Colonic mucosa (tissue), 4 donors: ENCODE measurements around the gene COA3. TPM values are rescaled to one million over a fixed set of nuclear protein-coding genes. Genes with fewer than 3 reads are reported as not detected.
"Not testable (repeated sequence)": the region's sequence is repeated elsewhere in the genome, so short reads cannot be mapped to it uniquely, and the experiment has no call there.

ENCODE experiments used
- DNase-seq: peaks from one replicate; pipeline ENCODE4 v3.0.0-alpha.2; 2020
- H3K27ac ChIP-seq: fragments of 200-600 bp; one replicate; pipeline ENCODE4 v1.8.0; 2021
- H3K27me3 ChIP-seq: fragments of 200-600 bp; one replicate; pipeline ENCODE4 v1.8.0; 2021
- H3K36me3 ChIP-seq: fragments of 200-600 bp; one replicate; pipeline ENCODE4 v1.8.0; 2021
- H3K4me1 ChIP-seq: fragments of 200-600 bp; one replicate; pipeline ENCODE4 v1.8.0; 2021; ENCODE audit warnings: mild to moderate bottlenecking
- H3K4me3 ChIP-seq: fragments of 200-600 bp; one replicate; pipeline ENCODE4 v1.8.0; 2021
- H3K9ac ChIP-seq, 2 donors: one replicate each; pipeline ENCODE4 v1.7.0; 2013; ENCODE audit warnings: control low read depth in 2 of 2, low read depth in 2 of 2, low read length in 2 of 2
- H3K9me3 ChIP-seq: fragments of 200-600 bp; one replicate; pipeline ENCODE4 v1.8.0; 2021
- intact Hi-C: fragments of 100-400 bp; cut with DNase I; formaldehyde crosslinking; loops from one replicate; pipeline ENCODE4 v1.14.1; 2022
- total RNA-seq, 2 donors: library from RNA; stranded (reverse); fragmentation: NEBNext Ultra II Directional in 1 of 2; extraction: Animal tissue kit (Norgen Biotek cat#: 25700) in 1 of 2; gene quantifications; one replicate each; pipeline ENCODE4 v1.2.1, GENCODE V29; 2021
- TF ChIP-seq, protein P1 (sequence below): fragments of 200-600 bp; IDR thresholded peaks from one replicate; pipeline ENCODE4 v1.8.0; 2022; ENCODE audit warnings: antibody characterized with exemption, mild to moderate bottlenecking
- donor health status: healthy.
- donor health status: DM: no; HTN: no; CAD: no.
- donor health status: DM: no; HTN: no; CAD: no.

The COA3 gene
- total RNA-seq, 2 donors from 2014 or later = 167 to 219 TPM

DNA sequence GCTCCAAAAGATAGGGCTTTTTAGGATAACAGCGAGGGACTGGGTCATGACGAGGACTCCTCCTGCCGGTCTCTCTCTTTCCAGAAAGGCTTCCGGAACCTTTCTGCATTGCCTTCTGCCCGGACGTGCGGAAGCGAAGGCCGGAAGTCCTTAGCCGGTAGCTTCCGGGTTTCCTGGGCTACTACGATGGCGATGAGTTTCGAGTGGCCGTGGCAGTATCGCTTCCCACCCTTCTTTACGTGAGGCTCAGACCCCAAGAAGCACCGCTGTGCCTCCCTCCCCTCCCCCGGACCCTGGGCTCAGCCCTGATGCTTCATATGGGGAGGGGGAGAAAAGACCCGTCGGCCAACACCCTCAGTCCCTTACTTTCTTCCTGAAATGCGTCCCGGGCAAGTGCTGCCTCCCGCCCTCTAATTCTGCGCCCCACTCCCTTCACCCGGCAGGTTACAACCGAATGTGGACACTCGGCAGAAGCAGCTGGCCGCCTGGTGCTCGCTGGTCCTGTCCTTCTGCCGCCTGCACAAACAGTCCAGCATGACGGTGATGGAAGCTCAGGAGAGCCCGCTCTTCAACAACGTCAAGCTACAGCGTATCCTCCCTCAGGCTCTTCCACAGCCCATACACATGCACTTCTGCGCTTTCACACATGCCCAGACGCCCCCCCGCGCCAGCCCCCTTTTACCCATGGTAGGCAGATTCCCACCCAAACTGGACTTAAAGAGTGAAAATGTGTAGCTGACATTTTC, 25.0 kb downstream of the COA3 start, which contains the start of gene VPS25:
Gene VPS25, plus strand, starts transcription at position 160 of the 746 bp plus-strand sequence. Its CDS starts 27 bp downstream, at position 187.
- intact Hi-C loops = no loop called here
- H3K9ac ChIP-seq = peak within 1 kb of the TSS; percentile 92 to 94

DNA sequence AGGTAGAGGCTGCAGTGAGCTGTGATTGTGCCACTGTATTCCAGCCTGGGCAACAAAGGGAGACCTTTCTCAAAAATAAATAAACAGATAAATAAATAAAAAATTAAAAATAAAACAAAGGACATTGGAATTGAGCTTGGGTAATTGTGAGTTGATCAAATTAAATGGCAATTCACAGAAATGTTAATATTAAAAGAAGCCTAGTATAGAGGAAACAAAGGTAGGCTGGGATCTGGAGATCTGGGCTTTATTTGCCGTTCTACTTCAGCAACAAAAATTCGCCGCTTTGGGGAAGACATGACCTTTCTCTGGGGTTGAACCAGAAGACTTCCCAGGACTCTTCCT, 25.6 kb downstream of the COA3 start:
- no peaks in the 10 kb centered on the region for H3K27me3 ChIP-seq
- intact Hi-C loops = no loop called here
- peak overlapping the region; percentile 72 for H3K27ac ChIP-seq
- peak overlapping the region; percentile 74 for H3K4me3 ChIP-seq
- no peak for DNase-seq
- no peaks in the 10 kb centered on the region for H3K36me3 ChIP-seq
- peak overlapping the region in 1 of 2 donors; percentile 94 for H3K9ac ChIP-seq
- H3K4me1 ChIP-seq = peaks cover 6% of the 10 kb centered on the region
- H3K9me3 ChIP-seq = no peaks in the 10 kb centered on the region
- TF ChIP-seq, protein P1, sequence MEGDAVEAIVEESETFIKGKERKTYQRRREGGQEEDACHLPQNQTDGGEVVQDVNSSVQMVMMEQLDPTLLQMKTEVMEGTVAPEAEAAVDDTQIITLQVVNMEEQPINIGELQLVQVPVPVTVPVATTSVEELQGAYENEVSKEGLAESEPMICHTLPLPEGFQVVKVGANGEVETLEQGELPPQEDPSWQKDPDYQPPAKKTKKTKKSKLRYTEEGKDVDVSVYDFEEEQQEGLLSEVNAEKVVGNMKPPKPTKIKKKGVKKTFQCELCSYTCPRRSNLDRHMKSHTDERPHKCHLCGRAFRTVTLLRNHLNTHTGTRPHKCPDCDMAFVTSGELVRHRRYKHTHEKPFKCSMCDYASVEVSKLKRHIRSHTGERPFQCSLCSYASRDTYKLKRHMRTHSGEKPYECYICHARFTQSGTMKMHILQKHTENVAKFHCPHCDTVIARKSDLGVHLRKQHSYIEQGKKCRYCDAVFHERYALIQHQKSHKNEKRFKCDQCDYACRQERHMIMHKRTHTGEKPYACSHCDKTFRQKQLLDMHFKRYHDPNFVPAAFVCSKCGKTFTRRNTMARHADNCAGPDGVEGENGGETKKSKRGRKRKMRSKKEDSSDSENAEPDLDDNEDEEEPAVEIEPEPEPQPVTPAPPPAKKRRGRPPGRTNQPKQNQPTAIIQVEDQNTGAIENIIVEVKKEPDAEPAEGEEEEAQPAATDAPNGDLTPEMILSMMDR = no peak

More for the DNA sequence above, 25.0 kb downstream of the COA3 start, which contains the start of gene VPS25:
- no peaks in the 10 kb centered on the region for H3K9me3 ChIP-seq
- H3K27me3 ChIP-seq = no peaks in the 10 kb centered on the region
- H3K27ac ChIP-seq = peak within 1 kb of the TSS; percentile 72
- peak within 1 kb of the TSS; percentile 74 for H3K4me3 ChIP-seq
- no peaks in the 10 kb centered on the region for H3K36me3 ChIP-seq
- DNase-seq = peak; percentile 86
- peaks cover 6% of the 10 kb centered on the region for H3K4me1 ChIP-seq
- TF ChIP-seq, protein P1 = no peak

DNA sequence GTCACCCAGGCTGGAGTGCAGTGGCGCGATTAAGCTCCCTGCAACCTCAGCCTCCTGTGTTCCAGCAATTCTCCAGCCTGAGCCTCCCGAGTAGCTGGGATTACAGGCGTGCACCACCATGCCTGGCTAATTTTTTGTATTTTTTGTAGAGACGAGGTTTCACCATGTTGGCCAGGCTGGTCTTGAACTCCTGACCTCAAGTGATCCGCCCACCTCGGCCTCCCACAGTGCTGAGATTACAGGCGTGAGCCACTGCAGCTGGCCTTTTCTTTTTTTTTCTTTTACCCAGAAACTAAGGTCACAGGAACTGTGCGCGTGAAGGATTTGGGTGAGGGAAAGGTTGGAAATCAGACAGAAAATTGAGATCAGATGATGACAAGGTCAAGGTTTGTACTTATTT, 28.5 kb downstream of the COA3 start:
- intact Hi-C loops, DNase-seq, H3K27me3 ChIP-seq, H3K4me3 ChIP-seq, H3K9me3 ChIP-seq, H3K4me1 ChIP-seq, H3K9ac ChIP-seq, H3K36me3 ChIP-seq, H3K27ac ChIP-seq: not testable (repeated sequence)

DNA sequence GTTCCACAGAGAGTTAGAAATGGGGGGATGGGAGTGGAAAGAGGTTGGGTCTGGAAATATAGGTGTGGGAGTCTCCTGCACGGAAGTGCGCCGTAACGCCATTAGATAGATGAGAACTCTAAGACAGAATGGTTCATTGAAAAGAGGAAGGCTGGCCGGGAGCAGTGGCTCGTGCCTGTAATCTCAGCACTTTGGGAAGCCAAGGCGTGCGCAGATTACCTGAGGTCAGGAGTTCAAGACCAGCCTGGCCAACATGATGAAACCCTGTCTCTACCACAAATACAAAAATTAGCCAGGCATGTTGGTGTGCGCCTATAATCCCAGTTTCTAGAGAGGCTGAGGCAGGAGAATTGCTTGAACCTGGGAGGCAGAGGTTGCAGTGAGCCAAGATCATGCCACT, 30.5 kb downstream of the COA3 start:
- H3K9ac ChIP-seq, H3K27ac ChIP-seq, DNase-seq, intact Hi-C loops, H3K9me3 ChIP-seq, H3K27me3 ChIP-seq, H3K4me1 ChIP-seq, H3K36me3 ChIP-seq, H3K4me3 ChIP-seq: not testable (repeated sequence)

DNA sequence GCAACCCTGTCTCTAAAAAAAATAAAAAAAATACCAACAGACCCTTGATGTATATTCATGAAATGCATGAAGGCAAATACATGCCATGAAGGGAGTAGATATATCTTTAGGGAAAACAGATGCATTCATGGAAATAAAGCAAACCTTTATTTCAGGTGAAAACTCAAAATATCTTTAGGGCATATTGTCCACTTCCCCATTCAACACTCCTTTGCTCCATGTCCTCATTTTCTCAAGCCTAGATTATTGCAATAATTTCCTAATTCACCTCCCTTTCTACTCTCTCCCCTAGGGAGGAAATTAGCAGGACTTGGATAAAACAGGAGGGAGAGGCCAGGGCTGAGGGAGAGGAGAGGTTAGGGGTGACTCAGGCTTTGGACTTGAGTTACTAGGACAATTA, 31.0 kb downstream of the COA3 start:
- TF ChIP-seq, protein P1 = no peak
- Histone ChIP-seq H3K36me3 (no peaks in the 10 kb centered on the region), H3K4me1 (no peaks in the 10 kb centered on the region), H3K9ac (no peak overlapping the region), H3K27me3 (no peaks in the 10 kb centered on the region), H3K27ac (no peak overlapping the region), H3K4me3 (no peak overlapping the region), H3K9me3 (no peaks in the 10 kb centered on the region)
- no peak for DNase-seq
- intact Hi-C loops = no loop called here

DNA sequence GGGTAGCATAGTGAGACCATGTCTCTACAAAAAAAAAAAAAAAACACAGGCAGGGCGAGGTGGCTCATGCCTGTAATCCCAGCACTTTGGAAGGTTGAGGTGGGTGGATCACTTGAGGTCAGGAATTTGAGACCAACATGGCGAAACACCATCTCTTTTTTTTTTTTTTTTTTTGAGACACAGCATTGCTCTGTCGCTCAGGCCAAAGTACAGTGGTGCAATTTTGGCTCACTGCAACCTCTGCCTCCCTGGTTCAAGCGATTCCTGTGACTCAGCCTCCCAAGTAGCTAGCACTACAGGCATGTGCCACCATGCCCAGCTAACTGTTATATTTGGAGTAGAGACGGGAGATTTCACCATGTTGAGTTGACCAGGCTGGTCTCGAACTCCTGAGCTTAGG, 32.4 kb downstream of the COA3 start:
- intact Hi-C loops = no loop called here
- Histone ChIP-seq H3K9ac (no peak overlapping the region), H3K27me3 (peaks cover 8% of the 10 kb centered on the region), H3K4me3 (no peak overlapping the region), H3K4me1 (no peaks in the 10 kb centered on the region), H3K9me3 (no peaks in the 10 kb centered on the region), H3K27ac (no peak overlapping the region), H3K36me3 (no peaks in the 10 kb centered on the region)
- no peak for DNase-seq
- TF ChIP-seq, protein P1 = no peak
